ENCODE measurements around the gene NGEF. TPM values are rescaled to one million over a fixed set of nuclear protein-coding genes. Genes with fewer than 3 reads are reported as not detected.

Gene NGEF
- polyA plus RNA-seq, 1 of the 3 experiments (the other 2 are of a cell fraction), result 1.4 TPM

DNA sequence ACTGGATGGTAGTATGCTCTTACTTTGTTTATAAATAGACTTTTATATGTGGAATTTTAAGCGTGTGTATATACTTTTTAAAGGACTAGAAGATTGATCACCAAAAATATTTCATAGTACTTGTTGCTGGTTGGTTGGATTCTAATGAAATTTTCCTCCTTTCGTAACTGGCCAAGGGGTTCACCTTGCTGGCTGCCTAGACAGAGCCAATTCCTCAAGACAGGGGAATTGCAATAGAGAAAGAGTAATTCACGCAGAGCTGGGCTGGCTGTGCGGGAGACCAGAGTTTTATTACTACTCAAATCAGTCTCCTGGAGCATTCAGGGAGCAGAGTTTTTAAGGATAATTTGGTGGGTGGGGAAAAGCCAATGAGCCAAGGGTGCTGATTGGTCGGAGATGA, 72.3 kb downstream of the NGEF start:
- H3K27me3 ChIP-seq (ENCODE audit: insufficient read depth), result no peaks in the 10 kb centered on the region
- DNase-seq, result no peak
- no peak overlapping the region for H3K9ac ChIP-seq
- no peaks in the 10 kb centered on the region; a peak in 1 of 4 replicates for H3K4me1 ChIP-seq (ENCODE audit: control insufficient read depth in 1 of 2, insufficient read depth in 2 of 2, low read depth in 1 of 2, low read length in 1 of 2)
- H3F3A ChIP-seq (replicated peaks; ENCODE audit: insufficient read depth), result no peaks in the 10 kb centered on the region
- POLR2A ChIA-PET, result no interaction called here
- no peaks in the 10 kb centered on the region for H3K9me2 ChIP-seq
- 56% methylated on average over 5 of the region's 5 CpGs for WGBS (ENCODE audit: low lambda C conversion rate)
- TF ChIP-seq TAF1 (IDR thresholded peaks at IDR 0.05; ENCODE audit: borderline replicate concordance, low read depth, low read length), result no peak
- TF ChIP-seq, protein P1, sequence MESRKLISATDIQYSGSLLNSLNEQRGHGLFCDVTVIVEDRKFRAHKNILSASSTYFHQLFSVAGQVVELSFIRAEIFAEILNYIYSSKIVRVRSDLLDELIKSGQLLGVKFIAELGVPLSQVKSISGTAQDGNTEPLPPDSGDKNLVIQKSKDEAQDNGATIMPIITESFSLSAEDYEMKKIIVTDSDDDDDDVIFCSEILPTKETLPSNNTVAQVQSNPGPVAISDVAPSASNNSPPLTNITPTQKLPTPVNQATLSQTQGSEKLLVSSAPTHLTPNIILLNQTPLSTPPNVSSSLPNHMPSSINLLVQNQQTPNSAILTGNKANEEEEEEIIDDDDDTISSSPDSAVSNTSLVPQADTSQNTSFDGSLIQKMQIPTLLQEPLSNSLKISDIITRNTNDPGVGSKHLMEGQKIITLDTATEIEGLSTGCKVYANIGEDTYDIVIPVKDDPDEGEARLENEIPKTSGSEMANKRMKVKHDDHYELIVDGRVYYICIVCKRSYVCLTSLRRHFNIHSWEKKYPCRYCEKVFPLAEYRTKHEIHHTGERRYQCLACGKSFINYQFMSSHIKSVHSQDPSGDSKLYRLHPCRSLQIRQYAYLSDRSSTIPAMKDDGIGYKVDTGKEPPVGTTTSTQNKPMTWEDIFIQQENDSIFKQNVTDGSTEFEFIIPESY (IDR thresholded peaks at IDR 0.05; ENCODE audit: borderline replicate concordance, low read depth), result no peak
- no peak for TF ChIP-seq NFIC (IDR thresholded peaks at IDR 0.05; ENCODE audit: borderline replicate concordance)
- TF ChIP-seq, protein P2, sequence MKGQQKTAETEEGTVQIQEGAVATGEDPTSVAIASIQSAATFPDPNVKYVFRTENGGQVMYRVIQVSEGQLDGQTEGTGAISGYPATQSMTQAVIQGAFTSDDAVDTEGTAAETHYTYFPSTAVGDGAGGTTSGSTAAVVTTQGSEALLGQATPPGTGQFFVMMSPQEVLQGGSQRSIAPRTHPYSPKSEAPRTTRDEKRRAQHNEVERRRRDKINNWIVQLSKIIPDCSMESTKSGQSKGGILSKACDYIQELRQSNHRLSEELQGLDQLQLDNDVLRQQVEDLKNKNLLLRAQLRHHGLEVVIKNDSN (IDR thresholded peaks at IDR 0.05; ENCODE audit: borderline replicate concordance, low read depth), result no peak
- TF ChIP-seq MEF2A (IDR thresholded peaks at IDR 0.05; ENCODE audit: borderline replicate concordance, low read depth), result no peak
- TF ChIP-seq, protein P3, sequence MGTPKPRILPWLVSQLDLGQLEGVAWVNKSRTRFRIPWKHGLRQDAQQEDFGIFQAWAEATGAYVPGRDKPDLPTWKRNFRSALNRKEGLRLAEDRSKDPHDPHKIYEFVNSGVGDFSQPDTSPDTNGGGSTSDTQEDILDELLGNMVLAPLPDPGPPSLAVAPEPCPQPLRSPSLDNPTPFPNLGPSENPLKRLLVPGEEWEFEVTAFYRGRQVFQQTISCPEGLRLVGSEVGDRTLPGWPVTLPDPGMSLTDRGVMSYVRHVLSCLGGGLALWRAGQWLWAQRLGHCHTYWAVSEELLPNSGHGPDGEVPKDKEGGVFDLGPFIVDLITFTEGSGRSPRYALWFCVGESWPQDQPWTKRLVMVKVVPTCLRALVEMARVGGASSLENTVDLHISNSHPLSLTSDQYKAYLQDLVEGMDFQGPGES (IDR thresholded peaks at IDR 0.05; ENCODE audit: low read depth, low read length), result no peak
- TF ChIP-seq YY1 (IDR thresholded peaks at IDR 0.05; ENCODE audit: low read depth), result no peak
- no peak for TF ChIP-seq RCOR1 (IDR thresholded peaks at IDR 0.05; ENCODE audit: low read length)
- no peak for TF ChIP-seq ELF1 (IDR thresholded peaks at IDR 0.05)
- TF ChIP-seq TEAD4 (IDR thresholded peaks at IDR 0.05; ENCODE audit: borderline replicate concordance, insufficient read depth), result no peak
- no peak for TF ChIP-seq GATA2 (CRISPR knock-in tag; IDR thresholded peaks at IDR 0.05)
- TF ChIP-seq, protein P4, sequence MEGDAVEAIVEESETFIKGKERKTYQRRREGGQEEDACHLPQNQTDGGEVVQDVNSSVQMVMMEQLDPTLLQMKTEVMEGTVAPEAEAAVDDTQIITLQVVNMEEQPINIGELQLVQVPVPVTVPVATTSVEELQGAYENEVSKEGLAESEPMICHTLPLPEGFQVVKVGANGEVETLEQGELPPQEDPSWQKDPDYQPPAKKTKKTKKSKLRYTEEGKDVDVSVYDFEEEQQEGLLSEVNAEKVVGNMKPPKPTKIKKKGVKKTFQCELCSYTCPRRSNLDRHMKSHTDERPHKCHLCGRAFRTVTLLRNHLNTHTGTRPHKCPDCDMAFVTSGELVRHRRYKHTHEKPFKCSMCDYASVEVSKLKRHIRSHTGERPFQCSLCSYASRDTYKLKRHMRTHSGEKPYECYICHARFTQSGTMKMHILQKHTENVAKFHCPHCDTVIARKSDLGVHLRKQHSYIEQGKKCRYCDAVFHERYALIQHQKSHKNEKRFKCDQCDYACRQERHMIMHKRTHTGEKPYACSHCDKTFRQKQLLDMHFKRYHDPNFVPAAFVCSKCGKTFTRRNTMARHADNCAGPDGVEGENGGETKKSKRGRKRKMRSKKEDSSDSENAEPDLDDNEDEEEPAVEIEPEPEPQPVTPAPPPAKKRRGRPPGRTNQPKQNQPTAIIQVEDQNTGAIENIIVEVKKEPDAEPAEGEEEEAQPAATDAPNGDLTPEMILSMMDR (IDR thresholded peaks at IDR 0.05), result no peak
- no peak for TF ChIP-seq CHD2 (IDR thresholded peaks at IDR 0.05; ENCODE audit: low read length, partially characterized antibody)
- TF ChIP-seq, protein P5, sequence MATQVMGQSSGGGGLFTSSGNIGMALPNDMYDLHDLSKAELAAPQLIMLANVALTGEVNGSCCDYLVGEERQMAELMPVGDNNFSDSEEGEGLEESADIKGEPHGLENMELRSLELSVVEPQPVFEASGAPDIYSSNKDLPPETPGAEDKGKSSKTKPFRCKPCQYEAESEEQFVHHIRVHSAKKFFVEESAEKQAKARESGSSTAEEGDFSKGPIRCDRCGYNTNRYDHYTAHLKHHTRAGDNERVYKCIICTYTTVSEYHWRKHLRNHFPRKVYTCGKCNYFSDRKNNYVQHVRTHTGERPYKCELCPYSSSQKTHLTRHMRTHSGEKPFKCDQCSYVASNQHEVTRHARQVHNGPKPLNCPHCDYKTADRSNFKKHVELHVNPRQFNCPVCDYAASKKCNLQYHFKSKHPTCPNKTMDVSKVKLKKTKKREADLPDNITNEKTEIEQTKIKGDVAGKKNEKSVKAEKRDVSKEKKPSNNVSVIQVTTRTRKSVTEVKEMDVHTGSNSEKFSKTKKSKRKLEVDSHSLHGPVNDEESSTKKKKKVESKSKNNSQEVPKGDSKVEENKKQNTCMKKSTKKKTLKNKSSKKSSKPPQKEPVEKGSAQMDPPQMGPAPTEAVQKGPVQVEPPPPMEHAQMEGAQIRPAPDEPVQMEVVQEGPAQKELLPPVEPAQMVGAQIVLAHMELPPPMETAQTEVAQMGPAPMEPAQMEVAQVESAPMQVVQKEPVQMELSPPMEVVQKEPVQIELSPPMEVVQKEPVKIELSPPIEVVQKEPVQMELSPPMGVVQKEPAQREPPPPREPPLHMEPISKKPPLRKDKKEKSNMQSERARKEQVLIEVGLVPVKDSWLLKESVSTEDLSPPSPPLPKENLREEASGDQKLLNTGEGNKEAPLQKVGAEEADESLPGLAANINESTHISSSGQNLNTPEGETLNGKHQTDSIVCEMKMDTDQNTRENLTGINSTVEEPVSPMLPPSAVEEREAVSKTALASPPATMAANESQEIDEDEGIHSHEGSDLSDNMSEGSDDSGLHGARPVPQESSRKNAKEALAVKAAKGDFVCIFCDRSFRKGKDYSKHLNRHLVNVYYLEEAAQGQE (IDR thresholded peaks at IDR 0.05; ENCODE audit: low read depth, low read length), result no peak
- TF ChIP-seq, protein P6, sequence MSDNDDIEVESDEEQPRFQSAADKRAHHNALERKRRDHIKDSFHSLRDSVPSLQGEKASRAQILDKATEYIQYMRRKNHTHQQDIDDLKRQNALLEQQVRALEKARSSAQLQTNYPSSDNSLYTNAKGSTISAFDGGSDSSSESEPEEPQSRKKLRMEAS (IDR thresholded peaks at IDR 0.05; ENCODE audit: low read depth), result no peak
- TF ChIP-seq, protein P7, sequence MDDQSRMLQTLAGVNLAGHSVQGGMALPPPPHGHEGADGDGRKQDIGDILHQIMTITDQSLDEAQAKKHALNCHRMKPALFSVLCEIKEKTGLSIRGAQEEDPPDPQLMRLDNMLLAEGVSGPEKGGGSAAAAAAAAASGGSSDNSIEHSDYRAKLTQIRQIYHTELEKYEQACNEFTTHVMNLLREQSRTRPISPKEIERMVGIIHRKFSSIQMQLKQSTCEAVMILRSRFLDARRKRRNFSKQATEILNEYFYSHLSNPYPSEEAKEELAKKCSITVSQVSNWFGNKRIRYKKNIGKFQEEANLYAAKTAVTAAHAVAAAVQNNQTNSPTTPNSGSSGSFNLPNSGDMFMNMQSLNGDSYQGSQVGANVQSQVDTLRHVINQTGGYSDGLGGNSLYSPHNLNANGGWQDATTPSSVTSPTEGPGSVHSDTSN (IDR thresholded peaks at IDR 0.05), result no peak
- H3K27ac ChIP-seq (ENCODE audit: low read depth in 2 of 2, low read length in 1 of 2), result no peak overlapping the region
- CTCF ChIA-PET, result no interaction called here
- no peak overlapping the region for H3K4me3 ChIP-seq (ENCODE audit: low read depth in 2 of 2, low read length in 1 of 2)
- no peak overlapping the region for H3K4me2 ChIP-seq
- H4K20me1 ChIP-seq (ENCODE audit: insufficient read depth), result no peaks in the 10 kb centered on the region
- no peaks in the 10 kb centered on the region for H3K9me3 ChIP-seq
- H3K79me2 ChIP-seq (ENCODE audit: insufficient read depth), result no peaks in the 10 kb centered on the region
- no peak overlapping the region for H2AFZ ChIP-seq (ENCODE audit: low read depth)
- no peaks in the 10 kb centered on the region for H3K36me3 ChIP-seq (replicated peaks in 1 of 2; ENCODE audit: control insufficient read depth in 1 of 2, insufficient read depth in 2 of 2, low read length in 1 of 2)
